Endothelial cell of umbilical vein (primary cell): ENCODE measurements around the gene RAB40A. TPM values are rescaled to one million over a fixed set of nuclear protein-coding genes. Genes with fewer than 3 reads are reported as not detected.

Source experiments
- Bru-seq: library from RNA; stranded (reverse); fragments of 400-500 nt; gene quantifications from one replicate; lab custom pipeline; 2021; lab: Mats Ljungman, UMichigan
- BruChase-seq, 2 experiments: library from RNA; stranded (reverse); fragments of 400-500 nt; gene quantifications; one replicate each; lab custom pipeline; 2021; lab: Mats Ljungman, UMichigan
- BruUV-seq: library from RNA; stranded (reverse); fragments of 400-500 nt; replicated peaks from 2 replicates; lab custom pipeline; 2021; lab: Mats Ljungman, UMichigan
- CTCF ChIA-PET: fragments of 300-600, 350-600 bp; sonication (Branson Sonifier 250); formaldehyde crosslinking; loops from one replicate; lab custom pipeline; 2021; ENCODE audit warnings: antibody characterized with exemption, inconsistent platforms; lab: Charles Lee
- POLR2A ChIA-PET: fragments of 300-600, 350-600 bp; sonication (Branson Sonifier 250); formaldehyde crosslinking; loops from one replicate; lab custom pipeline; 2021; ENCODE audit warnings: antibody characterized with exemption, inconsistent platforms; lab: Charles Lee
- DNase-seq: peaks from one replicate; pipeline ENCODE4 v3.0.0-alpha.2; 2011; ENCODE audit warnings: low read depth, low spot score
- FAIRE-seq: peaks from 2 replicates; lab custom pipeline; 2011; peaks lifted over from hg19 to GRCh38; lab: Jason Lieb, UNC
- H2AFZ ChIP-seq: 2 replicates; pipeline ENCODE4 v1.6.0; 2012; ENCODE audit warnings: low read depth, low read length, control low read depth, inconsistent platforms
- H3K27ac ChIP-seq: 2 replicates; pipeline ENCODE4 v1.5.1; 2011; ENCODE audit warnings: low read depth, mild to moderate bottlenecking, control low read depth, low read length, moderate library complexity; ENCODE audit not compliant: insufficient read depth
- H3K27me3 ChIP-seq, 2 experiments: 2 replicates each; pipeline versions ENCODE4 v1.6.0 to v1.6.1; 2011; ENCODE audit warnings: low read length in 2 of 2, mixed read lengths in 1 of 2; ENCODE audit not compliant: control insufficient read depth in 2 of 2, insufficient read depth in 2 of 2
- H3K36me3 ChIP-seq, 2 experiments: 2 replicates in 1 of 2; 3 replicates in 1 of 2; pipeline ENCODE4 v1.5.1; 2011; ENCODE audit warnings: low read length in 2 of 2, mild to moderate bottlenecking in 1 of 2, moderate library complexity in 1 of 2; ENCODE audit not compliant: control insufficient read depth in 2 of 2, insufficient read depth in 2 of 2; ENCODE audit errors: extremely low read depth in 1 of 2
- H3K4me1 ChIP-seq: 3 replicates; pipeline ENCODE4 v1.5.1; 2011; ENCODE audit warnings: mild to moderate bottlenecking, low read length; ENCODE audit not compliant: control insufficient read depth, insufficient read depth; ENCODE audit errors: extremely low read depth
- H3K4me2 ChIP-seq: 2 replicates; pipeline ENCODE4 v1.6.1; 2011; ENCODE audit warnings: low read length, control low read depth, mixed read lengths; ENCODE audit not compliant: insufficient read depth
- H3K4me3 ChIP-seq, 3 experiments: fragments of 200-600 bp in 1 of 3; sonication (generic), shearing (Covaris generic) in 1 of 3; replicated peaks in 1 of 3; 2 replicates each; pipeline ENCODE4 v1.5.1; 2011 to 2016; ENCODE audit warnings: control low read depth in 3 of 3, low read length in 3 of 3, mild to moderate bottlenecking in 2 of 3, inconsistent platforms in 1 of 3, low read depth in 1 of 3, moderate library complexity in 1 of 3; ENCODE audit not compliant: insufficient read depth in 1 of 3
- H3K79me2 ChIP-seq: 2 replicates; pipeline ENCODE4 v1.6.0; 2012; ENCODE audit warnings: low read length, inconsistent platforms; ENCODE audit not compliant: control insufficient read depth, insufficient read depth
- H3K9ac ChIP-seq: replicated peaks from 2 replicates; pipeline ENCODE3; 2011; ENCODE audit warnings: low read length, control low read depth; ENCODE audit not compliant: insufficient read depth; ENCODE audit errors: extremely low read depth
- H3K9me1 ChIP-seq: replicated peaks from 3 replicates; pipeline ENCODE4 v1.6.0; 2011; ENCODE audit warnings: mild to moderate bottlenecking, low read length; ENCODE audit not compliant: control insufficient read depth, insufficient read depth; ENCODE audit errors: extremely low read depth
- H3K9me3 ChIP-seq: replicated peaks from 2 replicates; pipeline ENCODE4 v1.5.1; 2012; ENCODE audit warnings: low read length, inconsistent platforms; ENCODE audit not compliant: control insufficient read depth, insufficient read depth
- H4K20me1 ChIP-seq: replicated peaks from 2 replicates; pipeline ENCODE3; 2011; ENCODE audit warnings: mild to moderate bottlenecking, low read length; ENCODE audit not compliant: control insufficient read depth, insufficient read depth; ENCODE audit errors: extremely low read depth
- EZH2 ChIP-seq: IDR thresholded peaks from 2 replicates; pipeline ENCODE4 v1.6.1; 2012; ENCODE audit warnings: borderline replicate concordance, low read depth, mild to moderate bottlenecking, moderate library complexity, low read length, inconsistent platforms; ENCODE audit not compliant: severe bottlenecking
- FOS ChIP-seq: IDR thresholded peaks from 2 replicates; pipeline ENCODE4 v1.6.1; 2011; ENCODE audit warnings: mild to moderate bottlenecking, low read length, moderate library complexity, borderline replicate concordance; ENCODE audit not compliant: insufficient read depth
- JUN ChIP-seq: IDR thresholded peaks from 2 replicates; pipeline ENCODE4 v1.6.1; 2011; ENCODE audit warnings: borderline replicate concordance, low read depth; ENCODE audit not compliant: insufficient read length, insufficient read depth
- MAX ChIP-seq: IDR thresholded peaks from 2 replicates; pipeline ENCODE4 v1.6.1; 2011; ENCODE audit not compliant: insufficient read depth, insufficient read length
- MYC ChIP-seq: IDR thresholded peaks from one replicate; pipeline ENCODE4 v1.6.1; 2011; ENCODE audit warnings: mild to moderate bottlenecking, low read depth, low read length
- POLR2A ChIP-seq: IDR thresholded peaks from 2 replicates; pipeline ENCODE4 v1.6.1; 2012; ENCODE audit warnings: low read depth, mild to moderate bottlenecking, control low read depth, low read length
- POLR2AphosphoS5 ChIP-seq: IDR thresholded peaks from 2 replicates; pipeline ENCODE4 v1.6.1; 2012; ENCODE audit warnings: low read depth, mild to moderate bottlenecking, control low read depth, low read length, moderate library complexity; ENCODE audit not compliant: insufficient read depth
- dilution Hi-C: fragments of 300-500 bp; cut with MboI; formaldehyde crosslinking; loops from one replicate; pipeline ENCODE4 v1.15.0; 2019; ENCODE audit warnings: low sequenced_read_pairs; ENCODE audit not compliant: extremely low pct_ligation_motif_present
- intact Hi-C: fragments of 100-400 bp; cut with micrococcal nuclease; formaldehyde crosslinking; loops from one replicate; pipeline ENCODE4 v1.10.0; 2022
- long read RNA-seq: library from polyadenylated mRNA; stranded (forward); transcript quantifications from one replicate; pipeline ENCODE4 v2.0.0, GENCODE V29; 2021
- polyA minus RNA-seq, 3 experiments: library from RNA; depleted of rRNA, polyadenylated mRNA; stranded (reverse); fragments of >200 nt; gene quantifications; 1 replicate in 1 of 3; 2 replicates in 2 of 3; pipeline ENCODE4 v1.2.3, GENCODE V29; 2011
- polyA plus RNA-seq, 4 experiments: library from polyadenylated mRNA; depleted of rRNA in 3 of 4; stranded (reverse) in 3 of 4; unstranded in 1 of 4; fragments of >200 nt; gene quantifications; 2 replicates each; pipeline versions ENCODE4 v1.2.1 to v1.2.3, GENCODE V29; 2011 to 2012; ENCODE audit warnings: missing spikeins in 1 of 4
- total RNA-seq: library from RNA; stranded (reverse); gene quantifications from 2 replicates; pipeline ENCODE4 v1.2.3, GENCODE V29; 2021

RAB40A gene
- total RNA-seq, result 0.23 and 0.58 TPM in 2 replicates
- polyA plus RNA-seq, result 0.30 and 0.33 TPM in 2 replicates
- 0.04 and 0.08 TPM in 2 replicates for polyA plus RNA-seq (2011; cell fraction: cytosol; rRNA removed)
- polyA plus RNA-seq (2011; cell fraction: nucleus; rRNA removed), result 1.0 and 1.4 TPM in 2 replicates
- polyA plus RNA-seq (2012), result 0.34 and 0.36 TPM in 2 replicates
- 0.13 and 0.32 TPM in 2 replicates for polyA minus RNA-seq
- not detected for polyA minus RNA-seq (2011; cell fraction: cytosol; rRNA and poly(A)+ RNA removed)
- 0.82 and 1.3 TPM in 2 replicates for polyA minus RNA-seq (2011; cell fraction: nucleus; rRNA and poly(A)+ RNA removed)
- percentile 34 among the genes with signal in this experiment for Bru-seq, nascent RNA
- percentile 39 among the genes with signal in this experiment for BruChase-seq, experiment 1, labeled RNA remaining after a 6-hour chase
- BruChase-seq, experiment 2, labeled RNA remaining after a 2-hour chase, result percentile 33 among the genes with signal in this experiment
- long read RNA-seq, result 0 reads

- intact Hi-C loops, result no loop called here
- Histone ChIP-seq H3K9me3 (no peaks in the 10 kb centered on the region), H3K9ac (no peak within 1 kb of the TSS), H3K4me1 (no peaks in the 10 kb centered on the region), H3K79me2 (no peaks in the 10 kb centered on the region), H3K27me3 (no peaks in the 10 kb centered on the region), H3K27ac (no peak within 1 kb of the TSS), H3K4me3 (no peak within 1 kb of the TSS), H3K4me2 (no peak within 1 kb of the TSS), H3K36me3 (no peaks in the 10 kb centered on the region), H4K20me1 (no peaks in the 10 kb centered on the region), H3K9me1 (no peaks in the 10 kb centered on the region), H2AFZ (no peak within 1 kb of the TSS)
- dilution Hi-C loops, result no loop called here
- FAIRE-seq (no peak), DNase-seq (no peak)
- BruUV-seq, result no TSS peak
- no peak for TF ChIP-seq MAX
- TF ChIP-seq EZH2, result no peak
- no peak for TF ChIP-seq POLR2A
- no peak for TF ChIP-seq FOS
- no peak for TF ChIP-seq JUN
- ChIA-PET CTCF (no interaction called here), POLR2A (no interaction called here)
These were observed at the start of gene RAB40A for GRCh38 chrX:103519389-103519788. Gene RAB40A (minus strand): TSS chrX:103519489. CDS start chrX:103500756, 18,733 bp downstream.

DNA sequence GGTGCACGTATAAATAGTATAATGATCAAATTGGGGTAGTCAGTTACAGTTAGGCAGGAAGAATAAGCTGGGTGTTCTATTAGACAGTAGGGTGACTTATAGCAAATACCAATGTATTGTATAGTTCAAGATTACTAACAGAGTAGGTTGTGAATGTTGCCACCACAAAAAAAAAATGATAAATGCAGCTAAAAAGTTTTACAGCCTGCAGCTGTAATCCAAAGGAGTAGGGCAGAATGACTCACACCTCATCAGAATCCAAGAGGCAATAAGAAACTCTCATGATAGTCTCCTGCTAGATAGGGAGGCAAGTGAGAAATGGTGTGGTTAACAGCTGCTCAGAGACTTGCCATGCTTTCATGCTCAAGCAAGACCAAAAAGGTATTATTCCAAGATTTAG is 46.5 kb upstream of the RAB40A start:
- H3K9me1 ChIP-seq, result no peaks in the 10 kb centered on the region
- no TSS peak for BruUV-seq
- H4K20me1 ChIP-seq, result no peaks in the 10 kb centered on the region
- FAIRE-seq (no peak), DNase-seq (no peak)
- no peaks in the 10 kb centered on the region for H3K79me2 ChIP-seq
- intact Hi-C loops (no loop called here), dilution Hi-C loops (no loop called here)
- H3K36me3 ChIP-seq, result no peaks in the 10 kb centered on the region
- no peak overlapping the region for H3K4me2 ChIP-seq
- ChIA-PET CTCF (no interaction called here), POLR2A (no interaction called here)
- H2AFZ ChIP-seq, result no peak overlapping the region
- no peaks in the 10 kb centered on the region for H3K27me3 ChIP-seq
- H3K9ac ChIP-seq, result no peak overlapping the region
- peaks cover 5% of the 10 kb centered on the region for H3K4me1 ChIP-seq
- H3K27ac ChIP-seq, result no peak overlapping the region
- H3K4me3 ChIP-seq, result no peak overlapping the region
- H3K9me3 ChIP-seq, result no peaks in the 10 kb centered on the region
- TF ChIP-seq MAX, result no peak
- no peak for TF ChIP-seq MYC
- TF ChIP-seq POLR2AphosphoS5, result no peak
- no peak for TF ChIP-seq FOS
